HG03045 (cell line): ENCODE measurements around the gene RTEL1.

Source experiments
- ATAC-seq: cut with Tn5 transposase; IDR thresholded peaks from one replicate; pipeline ENCODE4 v1.9.1; 2021; ENCODE audit warnings: mild to moderate bottlenecking, moderate library complexity; ENCODE audit not compliant: unreplicated experiment

RTEL1 gene

DNA sequence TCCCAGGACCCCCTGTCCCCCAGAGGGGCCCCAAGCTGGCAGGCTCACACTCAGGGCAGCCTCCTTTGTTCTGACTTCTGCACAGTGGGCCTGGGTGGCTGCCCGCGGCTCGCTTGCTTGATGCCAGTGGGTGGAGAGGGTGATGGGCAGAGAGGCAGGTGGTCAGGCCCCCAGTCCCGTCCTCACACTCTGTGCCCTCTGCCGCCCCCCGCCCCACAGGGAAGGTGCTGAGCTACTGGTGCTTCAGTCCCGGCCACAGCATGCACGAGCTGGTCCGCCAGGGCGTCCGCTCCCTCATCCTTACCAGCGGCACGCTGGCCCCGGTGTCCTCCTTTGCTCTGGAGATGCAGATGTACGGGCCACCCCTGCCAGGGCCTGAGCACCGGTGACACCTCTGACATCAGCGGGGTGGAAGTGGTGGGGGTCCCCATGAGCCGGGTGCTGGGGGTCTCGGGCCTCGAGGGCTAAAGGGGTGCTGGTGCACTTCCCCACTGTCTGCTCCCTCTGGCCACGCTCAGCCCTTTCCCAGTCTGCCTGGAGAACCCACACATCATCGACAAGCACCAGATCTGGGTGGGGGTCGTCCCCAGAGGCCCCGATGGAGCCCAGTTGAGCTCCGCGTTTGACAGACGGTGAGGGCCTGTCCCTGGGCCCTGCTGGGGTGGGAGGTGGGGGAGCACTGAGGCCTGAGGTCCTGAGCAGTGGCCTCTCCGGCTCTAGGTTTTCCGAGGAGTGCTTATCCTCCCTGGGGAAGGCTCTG, 29.5 kb downstream of the RTEL1 start:
- ATAC-seq = no peak

DNA sequence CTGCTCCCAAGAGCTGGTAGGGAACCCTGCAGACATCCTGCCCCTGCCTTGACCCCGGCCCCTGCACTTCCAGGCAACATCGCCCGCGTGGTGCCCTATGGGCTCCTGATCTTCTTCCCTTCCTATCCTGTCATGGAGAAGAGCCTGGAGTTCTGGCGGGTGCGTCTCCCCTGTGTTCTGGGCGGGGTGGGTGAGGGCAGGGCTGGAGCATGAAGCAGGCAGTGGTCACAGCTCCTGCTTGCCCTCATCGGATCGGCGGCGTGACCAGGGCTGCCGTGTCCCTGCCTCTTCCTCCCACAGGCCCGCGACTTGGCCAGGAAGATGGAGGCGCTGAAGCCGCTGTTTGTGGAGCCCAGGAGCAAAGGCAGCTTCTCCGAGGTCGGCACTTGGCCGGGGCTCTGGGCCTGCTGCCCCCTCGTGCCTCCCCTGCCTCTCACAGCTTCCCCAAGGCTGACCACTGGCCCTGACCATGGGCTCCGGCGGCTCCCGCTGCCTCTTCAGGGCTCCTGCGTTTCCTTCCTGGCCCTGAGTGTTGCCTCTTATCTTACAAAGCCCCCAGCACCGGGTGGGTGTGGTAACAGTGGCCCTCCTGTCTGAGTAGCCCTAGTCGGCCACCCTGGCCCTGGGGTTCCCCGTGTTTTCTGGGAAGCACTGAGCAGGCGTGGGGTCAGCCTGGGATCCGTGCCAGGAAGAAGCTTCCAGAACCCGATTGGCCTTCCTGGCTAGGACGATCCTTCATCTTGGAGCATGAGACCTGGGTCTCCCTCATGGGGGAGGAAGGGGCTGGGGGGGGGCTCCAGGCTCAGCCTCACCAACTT, 30.3 kb downstream of the RTEL1 start:
- ATAC-seq = no peak

DNA sequence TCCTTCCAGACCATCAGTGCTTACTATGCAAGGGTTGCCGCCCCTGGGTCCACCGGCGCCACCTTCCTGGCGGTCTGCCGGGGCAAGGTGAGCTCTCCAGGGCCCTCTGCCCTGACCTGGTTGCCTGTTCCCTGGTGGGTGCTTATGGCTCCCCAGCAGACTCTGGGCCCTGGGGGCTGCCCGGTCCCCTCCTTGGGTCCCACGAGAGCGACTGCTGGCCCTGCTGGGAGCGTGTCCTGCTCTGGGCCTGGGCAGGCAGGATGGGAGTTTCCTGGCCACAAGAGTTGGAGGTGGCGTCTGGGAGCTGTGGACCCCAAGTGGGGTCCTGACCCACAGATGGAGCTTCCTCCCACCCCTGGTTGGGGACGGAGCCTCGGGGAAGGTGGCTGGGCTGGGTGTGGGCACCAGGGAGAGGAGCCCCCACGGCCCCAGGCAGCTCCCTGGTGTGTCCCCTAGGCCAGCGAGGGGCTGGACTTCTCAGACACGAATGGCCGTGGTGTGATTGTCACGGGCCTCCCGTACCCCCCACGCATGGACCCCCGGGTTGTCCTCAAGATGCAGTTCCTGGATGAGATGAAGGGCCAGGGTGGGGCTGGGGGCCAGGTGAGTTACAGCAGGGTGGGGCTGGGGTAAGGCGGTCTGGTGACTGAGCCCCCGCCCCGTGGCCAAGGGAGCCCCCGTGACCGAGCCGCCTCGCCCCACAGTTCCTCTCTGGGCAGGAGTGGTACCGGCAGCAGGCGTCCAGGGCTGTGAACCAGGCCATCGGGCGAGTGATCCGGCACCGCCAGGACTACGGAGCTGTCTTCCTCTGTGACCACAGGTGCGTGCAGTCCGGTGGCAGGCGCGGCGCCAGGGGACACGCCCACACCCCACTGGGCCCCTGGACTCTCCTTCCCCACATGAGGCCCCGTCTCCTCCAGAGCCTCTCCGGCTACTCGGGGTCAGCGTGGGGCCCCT, 31.2 kb downstream of the RTEL1 start:
- ATAC-seq = no peak

DNA sequence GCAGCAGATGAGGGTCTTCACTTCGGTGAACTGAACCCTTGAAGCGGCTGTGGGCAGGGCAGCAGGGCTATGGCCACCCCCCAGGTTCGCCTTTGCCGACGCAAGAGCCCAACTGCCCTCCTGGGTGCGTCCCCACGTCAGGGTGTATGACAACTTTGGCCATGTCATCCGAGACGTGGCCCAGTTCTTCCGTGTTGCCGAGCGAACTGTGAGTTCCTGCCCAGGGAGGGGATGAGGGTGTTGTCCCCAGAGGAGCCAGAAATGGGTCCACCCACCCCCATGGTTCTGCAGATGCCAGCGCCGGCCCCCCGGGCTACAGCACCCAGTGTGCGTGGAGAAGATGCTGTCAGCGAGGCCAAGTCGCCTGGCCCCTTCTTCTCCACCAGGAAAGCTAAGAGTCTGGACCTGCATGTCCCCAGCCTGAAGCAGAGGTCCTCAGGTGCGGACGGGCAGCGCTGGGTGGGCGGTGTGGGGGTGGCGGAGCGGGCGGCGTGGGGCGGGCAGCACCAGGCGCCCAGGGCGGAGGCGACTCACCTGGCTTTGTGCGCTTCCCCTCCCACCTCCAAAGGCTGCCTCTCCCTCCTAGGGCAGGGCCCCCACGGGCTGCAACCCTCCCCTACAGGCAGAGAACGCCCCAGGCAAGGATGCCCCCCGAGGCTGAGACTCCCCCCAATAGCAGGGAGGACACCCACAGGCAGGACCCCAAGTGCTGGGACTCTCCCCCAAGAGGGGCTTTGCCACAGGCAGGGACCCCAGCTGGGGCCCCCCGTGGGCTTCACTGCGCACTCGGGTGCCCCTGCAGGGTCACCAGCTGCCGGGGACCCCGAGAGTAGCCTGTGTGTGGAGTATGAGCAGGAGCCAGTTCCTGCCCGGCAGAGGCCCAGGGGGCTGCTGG, 32.1 kb downstream of the RTEL1 start:
- ATAC-seq = no peak

DNA sequence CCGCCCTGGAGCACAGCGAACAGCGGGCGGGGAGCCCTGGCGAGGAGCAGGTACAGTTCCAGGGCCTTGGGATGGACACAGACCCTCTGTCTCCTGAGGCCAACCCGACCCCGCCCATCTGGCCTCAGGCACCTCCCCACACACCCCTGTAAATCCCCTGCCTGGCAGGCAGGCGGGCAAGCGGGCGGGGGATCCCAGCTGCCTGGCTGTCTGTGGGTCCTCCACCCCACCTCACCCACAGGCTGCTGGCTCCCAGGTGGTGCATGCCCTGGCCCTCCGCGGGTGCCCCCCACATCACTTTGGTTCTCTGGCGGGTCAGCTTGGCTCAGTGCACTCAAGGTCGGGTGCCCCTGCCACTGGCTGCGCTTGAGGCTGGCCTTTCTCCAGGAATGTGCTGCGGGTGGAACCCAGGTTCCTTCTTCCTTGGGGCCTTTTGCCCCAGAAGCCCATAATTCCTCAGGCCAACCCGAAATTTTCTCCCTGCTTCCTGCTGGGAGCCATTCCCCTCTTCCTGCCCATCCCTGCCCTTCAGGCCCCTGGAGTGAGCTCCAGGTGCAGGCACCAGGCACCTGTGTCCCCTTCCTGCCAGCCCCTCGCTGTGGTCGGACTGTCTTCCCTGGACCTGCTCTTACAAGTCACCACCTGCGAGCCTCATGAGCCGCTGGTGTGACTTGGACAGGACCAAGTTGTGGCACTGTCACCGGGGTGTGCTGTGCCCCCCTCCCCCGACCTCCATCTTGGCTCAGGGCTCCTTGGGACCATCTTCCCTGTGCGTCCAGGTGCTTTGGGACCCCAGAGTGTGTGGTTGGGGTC, 33.0 kb downstream of the RTEL1 start:
- ATAC-seq = no peak

DNA sequence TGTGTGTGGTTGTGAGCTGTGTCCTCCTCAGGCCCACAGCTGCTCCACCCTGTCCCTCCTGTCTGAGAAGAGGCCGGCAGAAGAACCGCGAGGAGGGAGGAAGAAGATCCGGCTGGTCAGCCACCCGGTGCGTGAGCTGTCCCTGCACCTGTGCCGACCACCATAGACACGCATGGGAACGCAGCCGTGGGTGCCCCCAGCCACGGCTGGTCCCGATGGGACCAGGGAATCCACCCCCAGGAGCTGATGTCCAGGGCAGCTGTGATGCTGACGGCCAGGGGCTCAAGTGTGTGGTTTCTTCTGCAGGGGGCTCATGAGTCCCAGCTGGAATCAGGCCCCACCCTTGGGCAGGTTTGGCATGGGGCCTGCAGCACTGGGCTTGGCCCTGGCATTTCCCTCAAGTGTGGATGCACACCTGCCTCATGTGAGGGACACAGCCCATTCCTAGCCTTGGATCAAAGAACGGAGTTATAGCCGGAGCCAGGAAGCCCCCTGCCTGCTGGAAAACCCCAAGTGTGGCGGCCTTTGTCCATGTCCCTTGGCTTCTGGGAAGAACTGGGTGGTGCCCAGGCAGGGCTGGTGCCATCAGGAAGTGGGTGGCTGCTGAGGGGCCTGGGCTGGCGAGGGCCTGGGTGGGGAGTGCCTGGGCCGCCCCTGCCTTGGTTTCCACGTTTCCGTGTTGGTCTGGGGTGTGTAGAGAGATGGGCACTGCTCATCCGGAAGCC, 33.8 kb downstream of the RTEL1 start:
- no peak for ATAC-seq

DNA sequence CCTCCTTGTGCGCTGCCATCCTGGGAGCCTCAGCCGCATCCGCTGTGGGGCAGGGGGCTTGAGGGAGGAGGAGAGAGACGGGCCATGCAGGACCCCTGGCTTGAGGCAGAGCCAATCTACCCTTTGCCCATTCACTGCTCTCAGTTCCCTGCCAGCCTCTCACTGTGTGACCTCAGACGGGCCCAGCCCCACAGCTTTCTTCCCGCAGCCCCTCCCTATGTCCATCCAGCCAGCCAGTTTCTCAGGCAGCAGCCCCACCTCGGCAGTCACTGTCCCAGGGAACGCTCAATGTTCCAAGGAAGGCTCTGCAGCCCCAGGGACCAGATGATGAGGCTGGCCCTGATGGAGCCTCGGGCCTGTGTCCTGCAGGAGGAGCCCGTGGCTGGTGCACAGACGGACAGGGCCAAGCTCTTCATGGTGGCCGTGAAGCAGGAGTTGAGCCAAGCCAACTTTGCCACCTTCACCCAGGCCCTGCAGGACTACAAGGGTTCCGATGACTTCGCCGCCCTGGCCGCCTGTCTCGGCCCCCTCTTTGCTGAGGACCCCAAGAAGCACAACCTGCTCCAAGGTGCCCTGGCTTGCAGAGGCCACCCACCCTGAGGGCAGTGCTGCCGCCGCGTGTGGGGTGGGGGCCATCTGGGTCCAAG, 34.4 kb downstream of the RTEL1 start:
- ATAC-seq = no peak

DNA sequence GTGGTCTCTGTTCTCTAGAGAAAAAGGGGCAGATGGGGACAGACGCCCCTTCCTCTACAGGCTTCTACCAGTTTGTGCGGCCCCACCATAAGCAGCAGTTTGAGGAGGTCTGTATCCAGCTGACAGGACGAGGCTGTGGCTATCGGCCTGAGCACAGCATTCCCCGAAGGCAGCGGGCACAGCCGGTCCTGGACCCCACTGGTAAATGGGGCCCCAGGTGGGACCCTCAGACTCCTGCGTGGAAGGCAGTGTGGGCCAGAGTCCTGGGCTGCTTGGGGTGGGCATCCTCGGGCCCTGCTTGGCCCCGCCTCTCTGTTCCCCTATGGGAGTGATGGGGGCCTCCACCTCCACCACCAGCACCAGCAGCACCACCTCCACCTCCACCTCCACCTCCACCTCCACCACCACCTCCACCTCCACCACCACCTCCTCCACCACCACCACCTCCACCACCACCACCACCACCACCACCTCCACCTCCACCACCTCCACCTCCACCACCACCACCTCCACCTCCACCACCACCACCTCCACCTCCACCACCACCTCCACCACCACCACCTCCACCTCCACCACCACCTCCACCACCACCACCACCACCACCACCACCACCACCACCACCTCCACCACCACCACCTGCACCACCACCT, 35.1 kb downstream of the RTEL1 start:
- ATAC-seq = no peak

DNA sequence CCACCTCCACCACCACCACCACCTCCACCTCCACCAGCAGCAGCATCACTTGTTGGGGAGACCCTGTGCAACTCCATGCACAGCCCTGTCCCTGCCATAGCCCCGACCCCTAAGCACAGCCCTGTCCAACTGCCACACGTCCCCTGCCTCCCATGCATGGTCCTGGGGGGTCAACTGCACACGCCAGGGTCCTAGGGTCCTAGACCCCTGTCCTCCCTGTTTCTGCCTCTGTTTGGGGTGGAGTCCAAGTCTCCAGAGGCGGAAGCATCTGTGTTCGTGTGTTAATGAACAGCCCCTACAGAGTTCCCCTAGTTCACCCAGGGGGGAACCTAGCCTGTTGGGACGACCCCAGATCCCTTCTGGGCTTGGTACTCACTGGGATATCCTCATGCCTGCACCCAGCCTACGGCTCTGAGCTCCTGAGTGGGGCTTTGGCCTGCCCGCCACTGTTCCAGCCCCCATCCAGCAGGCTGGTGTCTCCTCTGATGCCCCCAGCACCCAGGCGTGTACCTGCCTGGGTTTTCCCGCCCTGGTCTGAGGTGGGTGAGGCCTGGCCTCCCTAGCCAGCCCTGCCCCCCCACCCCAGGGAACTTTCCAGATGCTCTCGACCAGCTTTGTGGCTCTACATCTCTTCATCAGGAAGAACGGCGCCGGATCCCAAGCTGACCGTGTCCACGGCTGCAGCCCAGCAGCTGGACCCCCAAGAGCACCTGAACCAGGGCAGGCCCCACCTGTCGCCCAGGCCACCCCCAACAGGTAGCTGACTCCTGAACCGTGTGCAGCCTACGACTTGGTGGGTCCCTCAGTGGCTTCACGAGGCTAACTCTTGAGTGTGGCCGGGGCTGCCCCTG, 35.8 kb downstream of the RTEL1 start:
- no peak for ATAC-seq

DNA sequence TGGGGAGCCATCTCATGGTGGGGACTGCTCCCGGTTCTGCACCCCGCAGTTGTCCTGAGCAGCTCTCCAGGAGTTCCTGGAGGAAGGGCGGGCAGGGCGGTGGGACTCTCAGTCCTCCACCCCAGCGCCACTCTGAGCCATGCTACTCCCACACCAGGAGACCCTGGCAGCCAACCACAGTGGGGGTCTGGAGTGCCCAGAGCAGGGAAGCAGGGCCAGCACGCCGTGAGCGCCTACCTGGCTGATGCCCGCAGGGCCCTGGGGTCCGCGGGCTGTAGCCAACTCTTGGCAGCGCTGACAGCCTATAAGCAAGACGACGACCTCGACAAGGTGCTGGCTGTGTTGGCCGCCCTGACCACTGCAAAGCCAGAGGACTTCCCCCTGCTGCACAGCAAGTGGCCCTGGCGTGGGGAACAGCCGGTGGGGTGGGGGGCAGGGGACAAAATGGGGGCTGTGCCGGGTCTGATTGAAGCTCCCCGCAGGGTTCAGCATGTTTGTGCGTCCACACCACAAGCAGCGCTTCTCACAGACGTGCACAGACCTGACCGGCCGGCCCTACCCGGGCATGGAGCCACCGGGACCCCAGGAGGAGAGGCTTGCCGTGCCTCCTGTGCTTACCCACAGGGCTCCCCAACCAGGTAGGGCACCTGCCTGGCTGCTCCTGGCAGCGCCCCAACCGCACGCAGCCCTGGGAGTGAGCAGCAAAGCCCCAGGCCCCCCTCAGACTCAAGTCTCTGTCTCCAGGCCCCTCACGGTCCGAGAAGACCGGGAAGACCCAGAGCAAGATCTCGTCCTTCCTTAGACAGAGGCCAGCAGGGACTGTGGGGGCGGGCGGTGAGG, 36.7 kb downstream of the RTEL1 start:
- ATAC-seq = no peak

DNA sequence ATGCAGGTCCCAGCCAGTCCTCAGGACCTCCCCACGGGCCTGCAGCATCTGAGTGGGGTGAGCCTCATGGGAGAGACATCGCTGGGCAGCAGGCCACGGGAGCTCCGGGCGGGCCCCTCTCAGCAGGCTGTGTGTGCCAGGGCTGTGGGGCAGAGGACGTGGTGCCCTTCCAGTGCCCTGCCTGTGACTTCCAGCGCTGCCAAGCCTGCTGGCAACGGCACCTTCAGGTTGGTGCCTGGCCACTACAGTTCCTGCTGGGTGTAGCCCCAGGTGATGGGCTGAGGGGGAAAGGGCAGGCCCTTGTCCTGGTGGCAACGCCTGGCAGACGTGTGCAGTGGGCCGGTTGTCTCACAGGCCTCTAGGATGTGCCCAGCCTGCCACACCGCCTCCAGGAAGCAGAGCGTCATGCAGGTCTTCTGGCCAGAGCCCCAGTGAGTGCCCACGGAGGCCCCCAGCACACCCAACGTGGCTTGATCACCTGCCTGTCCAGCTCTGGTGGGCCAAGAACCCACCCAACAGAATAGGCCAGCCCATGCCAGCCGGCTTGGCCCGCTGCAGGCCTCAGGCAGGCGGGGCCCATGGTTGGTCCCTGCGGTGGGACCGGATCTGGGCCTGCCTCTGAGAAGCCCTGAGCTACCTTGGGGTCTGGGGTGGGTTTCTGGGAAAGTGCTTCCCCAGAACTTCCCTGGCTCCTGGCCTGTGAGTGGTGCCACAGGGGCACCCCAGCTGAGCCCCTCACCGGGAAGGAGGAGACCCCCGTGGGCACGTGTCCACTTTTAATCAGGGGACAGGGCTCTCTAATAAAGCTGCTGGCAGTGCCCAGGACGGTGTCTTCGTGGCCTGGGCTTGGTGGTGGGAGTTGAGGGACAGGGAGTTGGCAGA, 37.6 kb downstream of the RTEL1 start:
- ATAC-seq = no peak

DNA sequence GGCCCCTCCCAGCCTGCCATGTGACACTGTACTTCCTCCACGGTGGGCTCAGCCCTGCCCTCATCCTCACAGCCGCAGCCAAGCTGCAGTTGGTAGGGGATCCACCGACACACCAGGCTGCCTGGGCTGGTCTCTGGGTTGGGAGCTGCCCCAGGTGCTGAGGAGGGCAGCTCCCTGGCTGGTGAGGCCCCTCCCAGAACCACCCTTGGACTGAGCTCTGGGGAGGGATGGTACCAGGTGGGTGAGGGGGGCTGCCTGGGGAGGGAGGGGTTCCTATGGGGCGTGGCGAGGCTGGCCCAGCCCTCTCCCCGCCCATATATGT, 38.2 kb downstream of the RTEL1 start:
- no peak for ATAC-seq

DNA sequence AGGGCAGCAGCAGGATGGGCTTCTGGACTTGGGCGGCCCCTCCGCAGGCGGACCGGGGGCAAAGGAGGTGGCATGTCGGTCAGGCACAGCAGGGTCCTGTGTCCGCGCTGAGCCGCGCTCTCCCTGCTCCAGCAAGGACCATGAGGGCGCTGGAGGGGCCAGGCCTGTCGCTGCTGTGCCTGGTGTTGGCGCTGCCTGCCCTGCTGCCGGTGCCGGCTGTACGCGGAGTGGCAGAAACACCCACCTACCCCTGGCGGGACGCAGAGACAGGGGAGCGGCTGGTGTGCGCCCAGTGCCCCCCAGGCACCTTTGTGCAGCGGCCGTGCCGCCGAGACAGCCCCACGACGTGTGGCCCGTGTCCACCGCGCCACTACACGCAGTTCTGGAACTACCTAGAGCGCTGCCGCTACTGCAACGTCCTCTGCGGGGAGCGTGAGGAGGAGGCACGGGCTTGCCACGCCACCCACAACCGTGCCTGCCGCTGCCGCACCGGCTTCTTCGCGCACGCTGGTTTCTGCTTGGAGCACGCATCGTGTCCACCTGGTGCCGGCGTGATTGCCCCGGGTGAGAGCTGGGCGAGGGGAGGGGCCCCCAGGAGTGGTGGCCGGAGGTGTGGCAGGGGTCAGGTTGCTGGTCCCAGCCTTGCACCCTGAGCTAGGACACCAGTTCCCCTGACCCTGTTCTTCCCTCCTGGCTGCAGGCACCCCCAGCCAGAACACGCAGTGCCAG, 38.7 kb downstream of the RTEL1 start, which contains the start of gene TNFRSF6B:
TNFRSF6B (plus strand) TSS at position 25 of the 729 bp plus-strand sequence; CDS start at position 141, 116 bp downstream.
- ATAC-seq = no peak

DNA sequence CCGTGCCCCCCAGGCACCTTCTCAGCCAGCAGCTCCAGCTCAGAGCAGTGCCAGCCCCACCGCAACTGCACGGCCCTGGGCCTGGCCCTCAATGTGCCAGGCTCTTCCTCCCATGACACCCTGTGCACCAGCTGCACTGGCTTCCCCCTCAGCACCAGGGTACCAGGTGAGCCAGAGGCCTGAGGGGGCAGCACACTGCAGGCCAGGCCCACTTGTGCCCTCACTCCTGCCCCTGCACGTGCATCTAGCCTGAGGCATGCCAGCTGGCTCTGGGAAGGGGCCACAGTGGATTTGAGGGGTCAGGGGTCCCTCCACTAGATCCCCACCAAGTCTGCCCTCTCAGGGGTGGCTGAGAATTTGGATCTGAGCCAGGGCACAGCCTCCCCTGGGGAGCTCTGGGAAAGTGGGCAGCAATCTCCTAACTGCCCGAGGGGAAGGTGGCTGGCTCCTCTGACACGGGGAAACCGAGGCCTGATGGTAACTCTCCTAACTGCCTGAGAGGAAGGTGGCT, 39.3 kb downstream of the RTEL1 start:
- ATAC-seq = no peak
